GM12875 (cell line): ENCODE measurements around the gene ANKK1.

ENCODE experiments used
- H3K4me3 ChIP-seq: one replicate; pipeline ENCODE4 v1.5.1; 2011; ENCODE audit warnings: low read depth, low read length, control low read depth
- TF ChIP-seq, protein P1 (sequence below): IDR thresholded peaks from 2 replicates; pipeline ENCODE4 v1.5.1; 2011; ENCODE audit warnings: low read depth, mild to moderate bottlenecking, control low read depth, inconsistent platforms, low read length, moderate library complexity, borderline replicate concordance; ENCODE audit not compliant: insufficient read depth

The ANKK1 gene

DNA sequence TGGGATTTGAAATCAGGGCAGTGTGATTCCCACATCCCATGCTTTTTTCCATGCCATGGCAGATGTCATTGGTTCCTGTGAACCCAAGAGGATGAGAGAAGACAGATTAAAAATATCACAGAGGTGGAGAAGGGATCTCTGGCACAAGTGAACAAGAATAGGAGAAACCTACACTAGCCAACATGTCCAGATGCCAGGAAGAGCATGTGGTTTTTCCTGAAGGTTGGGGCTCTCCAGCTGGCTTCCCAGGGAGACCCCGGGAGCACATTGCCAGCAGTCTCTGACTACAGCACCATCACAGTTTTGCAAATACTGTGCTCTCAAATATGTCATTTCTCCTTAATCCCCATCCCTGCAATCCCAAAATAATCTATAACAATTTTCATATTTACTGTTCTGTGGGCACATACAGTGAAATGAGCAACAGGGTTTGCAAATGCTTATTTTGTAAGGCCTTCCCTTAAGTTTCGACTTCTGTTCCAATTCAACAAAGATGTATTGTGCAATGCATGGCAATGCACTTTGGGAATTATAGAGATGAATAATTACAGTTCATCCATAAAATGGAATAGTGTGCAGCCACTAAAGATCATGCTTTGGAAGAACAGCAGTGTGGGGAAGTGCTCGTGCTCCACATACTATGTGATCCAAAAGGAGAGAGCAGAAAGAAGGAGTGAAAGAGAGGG, 4.8 kb downstream of the ANKK1 start:
- H3K4me3 ChIP-seq = no peak overlapping the region
- TF ChIP-seq, protein P1, sequence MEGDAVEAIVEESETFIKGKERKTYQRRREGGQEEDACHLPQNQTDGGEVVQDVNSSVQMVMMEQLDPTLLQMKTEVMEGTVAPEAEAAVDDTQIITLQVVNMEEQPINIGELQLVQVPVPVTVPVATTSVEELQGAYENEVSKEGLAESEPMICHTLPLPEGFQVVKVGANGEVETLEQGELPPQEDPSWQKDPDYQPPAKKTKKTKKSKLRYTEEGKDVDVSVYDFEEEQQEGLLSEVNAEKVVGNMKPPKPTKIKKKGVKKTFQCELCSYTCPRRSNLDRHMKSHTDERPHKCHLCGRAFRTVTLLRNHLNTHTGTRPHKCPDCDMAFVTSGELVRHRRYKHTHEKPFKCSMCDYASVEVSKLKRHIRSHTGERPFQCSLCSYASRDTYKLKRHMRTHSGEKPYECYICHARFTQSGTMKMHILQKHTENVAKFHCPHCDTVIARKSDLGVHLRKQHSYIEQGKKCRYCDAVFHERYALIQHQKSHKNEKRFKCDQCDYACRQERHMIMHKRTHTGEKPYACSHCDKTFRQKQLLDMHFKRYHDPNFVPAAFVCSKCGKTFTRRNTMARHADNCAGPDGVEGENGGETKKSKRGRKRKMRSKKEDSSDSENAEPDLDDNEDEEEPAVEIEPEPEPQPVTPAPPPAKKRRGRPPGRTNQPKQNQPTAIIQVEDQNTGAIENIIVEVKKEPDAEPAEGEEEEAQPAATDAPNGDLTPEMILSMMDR = no peak

DNA sequence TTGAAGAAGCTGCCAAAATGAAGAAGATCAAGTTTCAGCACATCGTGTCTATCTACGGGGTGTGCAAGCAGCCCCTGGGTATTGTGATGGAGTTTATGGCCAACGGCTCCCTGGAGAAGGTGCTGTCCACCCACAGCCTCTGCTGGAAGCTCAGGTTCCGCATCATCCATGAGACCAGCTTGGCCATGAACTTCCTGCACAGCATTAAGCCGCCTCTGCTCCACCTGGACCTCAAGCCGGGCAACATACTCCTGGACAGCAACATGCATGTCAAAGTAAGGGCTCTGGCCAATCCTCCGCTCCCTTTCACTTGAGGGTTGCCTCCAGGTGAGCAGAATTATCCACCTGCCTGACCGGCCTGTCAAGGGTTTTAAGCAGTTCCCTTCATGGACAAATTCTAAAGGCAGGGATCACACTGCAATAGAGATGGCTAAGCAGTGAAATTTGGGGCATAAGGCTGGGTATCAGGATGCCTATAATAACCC, 6.0 kb downstream of the ANKK1 start:
- TF ChIP-seq, protein P1 = no peak
- no peak overlapping the region for H3K4me3 ChIP-seq

DNA sequence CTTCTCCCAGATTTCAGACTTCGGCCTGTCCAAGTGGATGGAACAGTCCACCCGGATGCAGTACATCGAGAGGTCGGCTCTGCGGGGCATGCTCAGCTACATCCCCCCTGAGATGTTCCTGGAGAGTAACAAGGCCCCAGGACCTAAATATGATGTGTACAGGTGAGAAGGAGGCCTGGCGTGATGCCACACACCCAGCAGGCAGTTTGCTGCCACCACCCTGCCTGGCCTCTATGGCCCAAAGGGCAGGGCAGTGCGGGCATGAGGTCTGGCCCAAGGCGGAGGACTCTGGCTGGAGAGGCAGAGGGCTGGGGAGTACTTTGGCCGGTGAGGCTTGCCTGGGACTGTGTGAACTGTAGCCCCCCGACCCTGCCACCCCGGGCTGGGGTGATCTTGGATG, 7.3 kb downstream of the ANKK1 start:
- TF ChIP-seq, protein P1 = no peak
- H3K4me3 ChIP-seq = no peak overlapping the region

DNA sequence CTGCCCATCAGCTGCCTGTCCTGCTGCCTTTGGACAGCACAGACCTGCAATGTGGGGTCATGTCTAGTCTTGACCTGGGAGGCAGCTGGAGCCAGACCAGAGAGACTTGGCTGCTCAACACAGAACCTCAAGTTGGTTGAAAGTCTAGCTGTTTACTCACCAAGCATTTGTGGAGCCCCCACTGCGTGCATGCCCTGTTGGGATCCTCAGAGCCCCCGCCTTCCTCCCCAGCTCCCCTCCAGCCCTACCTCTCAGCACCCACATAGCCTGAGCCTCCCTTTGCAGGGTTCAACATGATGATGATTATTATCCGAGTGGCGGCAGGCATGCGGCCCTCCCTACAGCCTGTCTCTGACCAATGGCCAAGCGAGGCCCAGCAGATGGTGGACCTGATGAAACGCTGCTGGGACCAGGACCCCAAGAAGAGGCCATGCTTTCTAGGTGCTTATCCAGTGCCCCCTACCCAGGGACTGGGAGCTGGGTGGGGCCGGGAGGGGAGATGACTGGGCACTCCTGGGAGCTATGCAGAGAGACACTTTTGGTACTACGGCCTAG, 8.3 kb downstream of the ANKK1 start:
- no peak overlapping the region for H3K4me3 ChIP-seq
- TF ChIP-seq, protein P1 = no peak

DNA sequence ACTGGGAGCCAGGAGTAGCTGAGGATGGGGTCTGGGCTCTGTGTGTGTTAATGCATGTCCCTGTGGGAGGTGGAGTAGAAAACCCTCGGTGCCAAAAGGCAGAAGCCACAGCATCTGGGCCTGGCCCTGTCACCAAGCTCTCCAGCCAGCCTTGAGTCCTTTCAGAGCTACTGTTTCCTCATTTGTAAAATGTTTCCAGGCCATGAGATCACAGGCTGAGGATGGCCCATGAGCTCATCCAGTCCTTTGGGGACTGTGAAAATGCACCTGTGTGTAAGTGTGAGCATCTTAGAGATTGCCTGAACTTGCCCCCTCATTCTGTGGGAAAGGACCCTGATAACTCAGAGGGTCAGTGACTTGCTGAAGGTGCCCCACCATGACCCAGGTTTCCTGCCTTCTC, 9.1 kb downstream of the ANKK1 start:
- TF ChIP-seq, protein P1 = no peak
- no peak overlapping the region for H3K4me3 ChIP-seq

DNA sequence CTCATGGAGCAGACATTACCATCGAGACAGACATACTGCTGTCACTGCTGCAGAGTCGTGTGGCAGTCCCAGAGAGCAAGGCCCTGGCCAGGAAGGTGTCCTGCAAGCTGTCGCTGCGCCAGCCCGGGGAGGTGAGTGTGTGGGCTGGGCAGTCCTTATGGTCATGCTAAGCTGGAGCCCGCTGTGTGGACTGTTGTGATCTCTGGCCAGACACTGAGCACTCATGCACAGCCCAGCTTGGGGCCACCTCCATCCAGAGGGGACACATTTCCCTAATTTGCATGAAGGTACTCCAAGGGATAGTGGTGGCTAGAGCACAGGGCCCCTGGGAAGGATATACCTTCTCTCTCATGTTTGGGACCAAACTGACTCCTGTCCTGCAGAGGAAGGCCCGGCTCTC, 9.6 kb downstream of the ANKK1 start:
- TF ChIP-seq, protein P1 = no peak
- no peak overlapping the region for H3K4me3 ChIP-seq

DNA sequence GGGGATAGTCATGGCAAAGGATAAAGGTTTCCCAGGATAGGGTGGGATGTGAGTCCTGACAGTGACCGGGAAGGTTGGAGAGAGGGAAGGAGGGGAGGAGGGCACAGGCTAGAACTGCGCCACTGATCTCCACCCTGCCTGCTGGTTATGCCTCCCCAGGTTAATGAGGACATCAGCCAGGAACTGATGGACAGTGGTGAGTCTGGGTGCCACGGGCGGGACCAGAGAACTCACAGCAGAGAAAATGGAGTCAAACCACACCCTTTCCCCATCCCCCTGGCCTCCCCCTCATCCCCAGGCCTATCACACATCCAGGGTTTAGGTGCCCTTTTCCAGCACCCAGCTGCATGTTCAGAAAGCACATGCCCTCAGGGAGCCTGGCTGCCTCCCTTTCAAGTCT, 10.2 kb downstream of the ANKK1 start:
- no peak overlapping the region for H3K4me3 ChIP-seq
- TF ChIP-seq, protein P1 = no peak
